GM23338 (cell line): ENCODE results near the gene ZFP92.

Experiments
- CREB1 ChIP-seq: fragments of 250-450 bp; sonication (Bioruptor Pico); IDR thresholded peaks from 2 replicates; pipeline ENCODE4 v1.5.0; 2020; ENCODE audit warnings: low read depth, mild to moderate bottlenecking, moderate library complexity
- CTCF ChIP-seq, 2 experiments: fragments of 200-600 bp in 1 of 2; sonication (generic) in 1 of 2; conservative IDR thresholded peaks; 2 replicates each; pipeline versions ENCODE4 v1.5.1 to v1.6.1; 2016 to 2017; ENCODE audit warnings: antibody characterized with exemption in 2 of 2, low read depth in 2 of 2, mild to moderate bottlenecking in 2 of 2, moderate library complexity in 1 of 2
- EZH2 ChIP-seq: fragments of 200-600 bp; sonication (generic); IDR thresholded peaks from one replicate; pipeline ENCODE4 v1.8.0; 2017; ENCODE audit warnings: antibody characterized with exemption, mild to moderate bottlenecking, low read depth; ENCODE audit not compliant: unreplicated experiment
- POLR2AphosphoS5 ChIP-seq: IDR thresholded peaks from 2 replicates; pipeline ENCODE4 v1.6.1; 2016; ENCODE audit warnings: antibody characterized with exemption, low read depth
- REST ChIP-seq: IDR thresholded peaks from one replicate; pipeline ENCODE4 v1.6.1; 2018; ENCODE audit warnings: antibody characterized with exemption; ENCODE audit not compliant: unreplicated experiment

DNA sequence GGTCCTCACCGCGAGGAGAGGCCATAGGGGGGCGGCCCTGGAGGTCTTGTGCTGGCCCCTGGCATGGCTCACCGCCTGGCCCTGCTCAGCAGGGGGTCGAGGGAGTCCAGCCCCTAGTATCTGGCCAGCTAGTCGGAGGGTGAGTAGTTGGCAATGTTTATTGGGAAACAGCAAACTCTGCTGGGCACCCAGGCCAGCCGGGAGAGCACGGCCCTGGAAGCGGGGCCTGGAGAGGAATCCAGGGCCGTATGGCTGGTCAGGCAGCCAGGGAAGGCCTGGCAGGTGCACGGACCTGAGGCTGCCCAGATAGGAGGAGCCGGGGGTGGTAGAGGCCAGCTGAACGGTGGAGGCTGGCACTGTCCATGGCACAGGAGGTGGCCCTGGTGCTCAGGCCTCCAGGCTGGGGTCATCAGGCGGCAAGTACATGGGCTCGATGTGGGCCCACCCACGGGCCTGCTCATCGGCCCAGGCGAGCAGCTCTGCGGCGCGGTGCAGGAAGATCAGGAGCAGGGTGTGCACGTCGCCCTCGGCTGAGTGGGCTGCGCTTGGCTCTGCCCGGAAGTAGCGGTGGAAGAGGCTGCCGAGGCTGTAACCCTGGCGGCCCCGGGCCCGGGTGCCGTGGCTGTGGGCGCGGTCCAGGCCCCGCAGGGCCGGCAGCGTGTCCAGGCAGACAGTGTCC lies 33.2 kb downstream of the ZFP92 start:
- TF ChIP-seq CTCF (conservative IDR thresholded peaks at IDR 0.05; ENCODE audit: low read depth in 2 of 2) (no peak), POLR2AphosphoS5 (no peak), REST (no peak), CREB1 (CRISPR knock-in tag) (no peak), EZH2 (no peak)
